GM23338 (cell line): Measurements from ENCODE around the gene NRCAM. TPM values are rescaled to one million over a fixed set of nuclear protein-coding genes. Genes with fewer than 3 reads are reported as not detected.

Experiments used
- ATAC-seq: fragments of 200-7000 bp; cut with Tn5 transposase; 3 replicates; pipeline ENCODE4 v1.9.1; 2020
- DNase-seq: peaks from one replicate; pipeline ENCODE4 v3.0.0-alpha.2; 2015; ENCODE audit warnings: low spot score
- H2AFZ ChIP-seq: fragments of 200-600 bp; sonication (generic); 2 replicates; pipeline ENCODE4 v1.8.0; 2016; ENCODE audit warnings: antibody characterized with exemption, mild to moderate bottlenecking, moderate library complexity
- H3F3A ChIP-seq: fragments of 200-600 bp; sonication (generic); replicated peaks from 2 replicates; pipeline ENCODE4 v1.8.0; 2017; ENCODE audit warnings: antibody characterized with exemption, mixed run types, low read depth
- H3K27ac ChIP-seq: fragments of 200-600 bp; sonication (generic); 2 replicates; pipeline ENCODE4 v1.6.1; 2016; ENCODE audit warnings: low read depth
- H3K27me3 ChIP-seq: fragments of 200-600 bp; sonication (generic); 2 replicates; pipeline ENCODE4 v1.8.0; 2016; ENCODE audit warnings: mild to moderate bottlenecking, mixed run types, moderate library complexity; ENCODE audit not compliant: insufficient read depth
- H3K36me3 ChIP-seq: fragments of 200-600 bp; sonication (generic); 2 replicates; pipeline ENCODE4 v1.8.0; 2016; ENCODE audit warnings: mild to moderate bottlenecking; ENCODE audit not compliant: insufficient read depth
- H3K4me1 ChIP-seq: fragments of 200-600 bp; sonication (generic); 2 replicates; pipeline ENCODE4 v1.8.0; 2016; ENCODE audit warnings: mild to moderate bottlenecking, moderate library complexity; ENCODE audit not compliant: insufficient read depth
- H3K4me2 ChIP-seq: fragments of 200-600 bp; sonication (generic); 2 replicates; pipeline ENCODE4 v1.7.1; 2017; ENCODE audit warnings: mixed run types
- H3K4me3 ChIP-seq: fragments of 200-600 bp; sonication (generic); 2 replicates; pipeline ENCODE4 v1.6.1; 2016; ENCODE audit warnings: mixed run types
- H3K79me2 ChIP-seq: fragments of 200-600 bp; sonication (generic); replicated peaks from 2 replicates; pipeline ENCODE4 v1.8.0; 2017; ENCODE audit warnings: mild to moderate bottlenecking; ENCODE audit not compliant: insufficient read depth
- H3K9me2 ChIP-seq: fragments of 200-600 bp; sonication (generic); 2 replicates; pipeline ENCODE4 v1.8.0; 2017; ENCODE audit not compliant: insufficient read depth
- H4K20me1 ChIP-seq: fragments of 200-600 bp; sonication (generic); replicated peaks from 2 replicates; pipeline ENCODE4 v1.8.0; 2017; ENCODE audit warnings: mild to moderate bottlenecking; ENCODE audit not compliant: insufficient read depth
- H3K27ac Mint-ChIP-seq: 2 replicates; pipeline ENCODE4 v1.8.0; 2020; ENCODE audit warnings: inconsistent platforms, mild to moderate bottlenecking, moderate library complexity, mixed read lengths
- H3K27me3 Mint-ChIP-seq: 3 replicates; pipeline ENCODE4 v1.8.0; 2022; ENCODE audit warnings: low read depth, mild to moderate bottlenecking, moderate library complexity, mixed read lengths, inconsistent platforms; ENCODE audit not compliant: insufficient read depth, poor library complexity
- H3K36me3 Mint-ChIP-seq: 3 replicates; pipeline ENCODE4 v1.8.0; 2021; ENCODE audit warnings: low read depth, mild to moderate bottlenecking, inconsistent platforms, moderate library complexity, mixed read lengths
- H3K4me1 Mint-ChIP-seq: 3 replicates; pipeline ENCODE4 v1.8.0; 2020; ENCODE audit warnings: mild to moderate bottlenecking, inconsistent platforms, mixed read lengths
- H3K4me3 Mint-ChIP-seq: 3 replicates; pipeline ENCODE4 v1.8.0; 2021; ENCODE audit warnings: moderate library complexity, mild to moderate bottlenecking, inconsistent platforms, mixed read lengths
- H3K9me3 Mint-ChIP-seq: 3 replicates; pipeline ENCODE4 v1.8.0; 2020; ENCODE audit warnings: moderate library complexity, mild to moderate bottlenecking, inconsistent platforms, mixed read lengths
- CREB1 ChIP-seq: fragments of 250-450 bp; sonication (Bioruptor Pico); IDR thresholded peaks from 2 replicates; pipeline ENCODE4 v1.5.0; 2020; ENCODE audit warnings: low read depth, mild to moderate bottlenecking, moderate library complexity
- CTCF ChIP-seq, 2 experiments: fragments of 200-600 bp in 1 of 2; sonication (generic) in 1 of 2; conservative IDR thresholded peaks; 2 replicates each; pipeline versions ENCODE4 v1.5.1 to v1.6.1; 2016 to 2017; ENCODE audit warnings: antibody characterized with exemption in 2 of 2, low read depth in 2 of 2, mild to moderate bottlenecking in 2 of 2, moderate library complexity in 1 of 2
- ETS1 ChIP-seq: IDR thresholded peaks from 2 replicates; pipeline ENCODE4 v1.6.1; 2016; ENCODE audit warnings: antibody characterized with exemption
- EZH2phosphoT487 ChIP-seq: fragments of 200-600 bp; sonication (generic); IDR thresholded peaks from one replicate; pipeline ENCODE4 v1.8.1; 2018; ENCODE audit warnings: antibody characterized with exemption; ENCODE audit not compliant: unreplicated experiment
- JUNB ChIP-seq: IDR thresholded peaks from one replicate; pipeline ENCODE4 v1.6.1; 2016; ENCODE audit warnings: antibody characterized with exemption; ENCODE audit not compliant: unreplicated experiment
- NANOG ChIP-seq: IDR thresholded peaks from 2 replicates; pipeline ENCODE4 v1.6.1; 2016; ENCODE audit warnings: antibody characterized with exemption, borderline replicate concordance
- POLR2AphosphoS5 ChIP-seq: IDR thresholded peaks from 2 replicates; pipeline ENCODE4 v1.6.1; 2016; ENCODE audit warnings: antibody characterized with exemption, low read depth
- REST ChIP-seq: IDR thresholded peaks from one replicate; pipeline ENCODE4 v1.6.1; 2018; ENCODE audit warnings: antibody characterized with exemption; ENCODE audit not compliant: unreplicated experiment
- ZNF114 ChIP-seq: fragments of 250-450 bp; sonication (Bioruptor Pico); IDR thresholded peaks from 2 replicates; pipeline ENCODE4 v1.5.0; 2020; ENCODE audit warnings: mild to moderate bottlenecking, moderate library complexity
- ZNF331 ChIP-seq: fragments of 250-450 bp; sonication (Bioruptor Pico); IDR thresholded peaks from 2 replicates; pipeline ENCODE4 v1.5.0; 2020; ENCODE audit warnings: low read depth, mild to moderate bottlenecking, moderate library complexity
- ZNF462 ChIP-seq: fragments of 250-450 bp; sonication (Bioruptor Pico); IDR thresholded peaks from 2 replicates; pipeline ENCODE4 v1.5.0; 2020; ENCODE audit warnings: mild to moderate bottlenecking, moderate library complexity
- polyA plus RNA-seq: library from polyadenylated mRNA; unstranded; fragments of >200 nt; fragmentation: Nextera tagmentation; extraction: Ambion mirVana; gene quantifications from 2 replicates; pipeline ENCODE4 v1.2.1, GENCODE V29; 2016
- total RNA-seq: library from RNA; depleted of rRNA; stranded (reverse); fragments of >200 nt; shearing (Covaris generic); gene quantifications from 2 replicates; pipeline ENCODE4 v1.2.3, GENCODE V29; 2014

Gene NRCAM
- total and polyA plus RNA-seq, 2 experiments from 2014 or later, result 2.5 to 6.8 TPM

GRCh38 chr7:108137993-108138392 lies 318.2 kb downstream of the NRCAM start (continued):
- TF ChIP-seq ETS1 (no peak), POLR2AphosphoS5 (no peak), CTCF (conservative IDR thresholded peaks at IDR 0.05; ENCODE audit: low read depth in 2 of 2) (no peak), ZNF114 (no peak), CREB1 (CRISPR knock-in tag) (no peak), EZH2phosphoT487 (no peak)

GRCh38 chr7:108137040-108137439 lies 319.2 kb downstream of the NRCAM start:
- TF ChIP-seq REST (no peak), ZNF114 (no peak), JUNB (no peak), NANOG (no peak), ZNF331 (CRISPR knock-in tag) (no peak), ZNF462 (CRISPR knock-in tag) (no peak), EZH2phosphoT487 (no peak)
- ATAC-seq, result no peak
- H3K27ac Mint-ChIP-seq, result no peak overlapping the region
- Histone ChIP-seq H3K9me2 (peaks cover 6% of the 10 kb centered on the region; the same call in 1 of the 2 replicates), H3K79me2 (no peaks in the 10 kb centered on the region), H4K20me1 (no peaks in the 10 kb centered on the region), H3F3A (no peaks in the 10 kb centered on the region), H3K27me3 (no peaks in the 10 kb centered on the region), H3K36me3 (no peaks in the 10 kb centered on the region), H2AFZ (no peak overlapping the region), H3K4me3 (no peak overlapping the region), H3K4me2 (no peak overlapping the region), H3K4me1 (no peaks in the 10 kb centered on the region), H3K27ac (no peak overlapping the region)
- no peaks in the 10 kb centered on the region for H3K9me3 Mint-ChIP-seq
- no peaks in the 10 kb centered on the region for H3K36me3 Mint-ChIP-seq
- H3K4me1 Mint-ChIP-seq, result peaks cover 8% of the 10 kb centered on the region
- no peak overlapping the region for H3K4me3 Mint-ChIP-seq
- no peaks in the 10 kb centered on the region for H3K27me3 Mint-ChIP-seq
- no peak for DNase-seq
